HG03354 (cell line): ENCODE data around the gene BPIFB1.

ENCODE experiments used
- ATAC-seq: cut with Tn5 transposase; IDR thresholded peaks from one replicate; pipeline ENCODE4 v1.9.1; 2021; ENCODE audit warnings: mild to moderate bottlenecking; ENCODE audit not compliant: unreplicated experiment, poor library complexity, severe bottlenecking

The BPIFB1 gene

GRCh38 chr20:33282991-33283555, at the start of gene BPIFB1:
Gene BPIFB1 (plus strand): TSS chr20:33283214. CDS start chr20:33286074, 2,860 bp downstream.
- no peak for ATAC-seq

GRCh38 chr20:33234050-33234449, 49.0 kb upstream of the BPIFB1 start:
- no peak for ATAC-seq

- ATAC-seq, result no peak
These were observed 47.3 kb upstream of the BPIFB1 start, which contains the start of gene BPIFA1 for GRCh38 chr20:33235696-33236095. Gene BPIFA1 (plus strand): TSS chr20:33235996. CDS start chr20:33237712, 1,716 bp downstream.

GRCh38 chr20:33236351-33236750, 46.7 kb upstream of the BPIFB1 start:
- ATAC-seq, result no peak

- no peak for ATAC-seq
These were observed 45.0 kb upstream of the BPIFB1 start for GRCh38 chr20:33237989-33238388.

GRCh38 chr20:33239418-33239817, 43.6 kb upstream of the BPIFB1 start:
- no peak for ATAC-seq

- ATAC-seq, result no peak
These were observed 42.9 kb upstream of the BPIFB1 start for GRCh38 chr20:33239979-33240736.

- no peak for ATAC-seq
These were observed 42.1 kb upstream of the BPIFB1 start for GRCh38 chr20:33240923-33241322.

GRCh38 chr20:33242319-33243100, 40.5 kb upstream of the BPIFB1 start:
- ATAC-seq, result no peak

GRCh38 chr20:33246077-33246476, 36.9 kb upstream of the BPIFB1 start:
- ATAC-seq, result no peak

- ATAC-seq, result no peak
These were observed 33.6 kb upstream of the BPIFB1 start for GRCh38 chr20:33249456-33249855.

GRCh38 chr20:33250666-33251065, 32.3 kb upstream of the BPIFB1 start:
- ATAC-seq, result no peak

GRCh38 chr20:33251496-33251895, 31.5 kb upstream of the BPIFB1 start:
- ATAC-seq, result no peak

GRCh38 chr20:33252460-33252859, 30.6 kb upstream of the BPIFB1 start:
- no peak for ATAC-seq

GRCh38 chr20:33255005-33255404, 28.0 kb upstream of the BPIFB1 start:
- no peak for ATAC-seq

- no peak for ATAC-seq
These were observed 25.8 kb upstream of the BPIFB1 start for GRCh38 chr20:33257237-33257636.

- ATAC-seq, result no peak
These were observed 23.6 kb upstream of the BPIFB1 start for GRCh38 chr20:33259371-33259770.

GRCh38 chr20:33261465-33261864, 21.5 kb upstream of the BPIFB1 start:
- ATAC-seq, result no peak

GRCh38 chr20:33262658-33263065, 20.4 kb upstream of the BPIFB1 start:
- no peak for ATAC-seq

GRCh38 chr20:33263784-33264183, 19.2 kb upstream of the BPIFB1 start:
- ATAC-seq, result no peak

- ATAC-seq, result no peak
These were observed 15.3 kb upstream of the BPIFB1 start for GRCh38 chr20:33267701-33268100.
